ENCODE results near the gene AGBL4. TPM values are rescaled to one million over a fixed set of nuclear protein-coding genes. Genes with fewer than 3 reads are reported as not detected.

Gene AGBL4
- total and polyA plus RNA-seq, 2 donors = 0.18 to 0.24 TPM

DNA sequence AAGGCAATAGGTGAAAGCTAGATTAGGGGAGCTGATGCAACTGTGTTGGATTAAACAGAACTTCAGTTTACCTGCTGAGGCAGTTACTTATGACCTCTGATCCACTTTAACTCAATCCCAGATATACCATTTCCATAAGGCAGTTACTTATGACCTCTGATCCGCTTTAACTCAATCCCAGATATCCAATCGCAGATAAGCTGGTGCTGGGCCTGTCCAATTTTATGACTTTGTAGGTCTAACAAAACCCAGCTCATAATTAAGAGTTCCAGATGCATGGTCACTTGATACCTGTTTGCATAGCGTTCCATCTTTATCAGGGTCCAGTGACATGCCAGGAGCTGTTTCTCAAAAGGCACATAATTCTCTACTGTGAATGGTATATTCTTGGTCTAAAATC is 396.0 kb downstream of the AGBL4 start:
- no peak for DNase-seq (ENCODE audit: low read depth in 6 of 9, low spot score in 9 of 9)
- H3K36me3 ChIP-seq (ENCODE audit: control insufficient read depth in 2 of 2, insufficient read depth in 2 of 2, low read length in 1 of 2) = no peaks in the 10 kb centered on the region
- no peak overlapping the region for H3K27ac ChIP-seq (ENCODE audit: low read depth in 1 of 2, low read length in 1 of 2)
- WGBS = 98% methylated on average over 3 of the region's 3 CpGs
- no peaks in the 10 kb centered on the region for H3K9me3 ChIP-seq (ENCODE audit: control insufficient read depth in 2 of 2, insufficient read depth in 1 of 2, low read length in 1 of 2)
- no peaks in the 10 kb centered on the region for H3K4me1 ChIP-seq (ENCODE audit: control insufficient read depth in 2 of 2, insufficient read depth in 2 of 2, low read length in 2 of 2)
- H3K4me3 ChIP-seq (ENCODE audit: low read length in 2 of 2) = no peak overlapping the region
- no peaks in the 10 kb centered on the region for H3K27me3 ChIP-seq (ENCODE audit: control insufficient read depth in 2 of 2, insufficient read depth in 1 of 2, low read length in 1 of 2)

GRCh38 chr1:49626472-49626871 is 397.3 kb downstream of the AGBL4 start:
- H3K4me1 ChIP-seq (ENCODE audit: control insufficient read depth in 2 of 2, insufficient read depth in 2 of 2, low read length in 2 of 2) = no peaks in the 10 kb centered on the region

GRCh38 chr1:49622877-49623276 is 400.9 kb downstream of the AGBL4 start:
- no peaks in the 10 kb centered on the region for H3K9me3 ChIP-seq (ENCODE audit: control insufficient read depth in 2 of 2, insufficient read depth in 1 of 2, low read length in 1 of 2)
- H3K36me3 ChIP-seq (ENCODE audit: control insufficient read depth in 2 of 2, insufficient read depth in 2 of 2, low read length in 1 of 2) = no peaks in the 10 kb centered on the region
- no peaks in the 10 kb centered on the region for H3K27me3 ChIP-seq (ENCODE audit: control insufficient read depth in 2 of 2, insufficient read depth in 1 of 2, low read length in 1 of 2)
- no peaks in the 10 kb centered on the region for H3K4me1 ChIP-seq (ENCODE audit: control insufficient read depth in 2 of 2, insufficient read depth in 2 of 2, low read length in 2 of 2)
- H3K4me3 ChIP-seq (ENCODE audit: low read length in 2 of 2) = no peak overlapping the region
- no peak for DNase-seq (ENCODE audit: low read depth in 6 of 9, low spot score in 9 of 9)
- 98% methylated on average over 3 of the region's 3 CpGs for WGBS
- H3K27ac ChIP-seq (ENCODE audit: low read depth in 1 of 2, low read length in 1 of 2) = no peak overlapping the region

More at GRCh38 chr1:49626472-49626871, 397.3 kb downstream of the AGBL4 start:
- no peak for DNase-seq (ENCODE audit: low read depth in 6 of 9, low spot score in 9 of 9)
- Histone ChIP-seq H3K27me3 (ENCODE audit: control insufficient read depth in 2 of 2, insufficient read depth in 1 of 2, low read length in 1 of 2) (no peaks in the 10 kb centered on the region), H3K4me3 (ENCODE audit: low read length in 2 of 2) (no peak overlapping the region), H3K27ac (ENCODE audit: low read depth in 1 of 2, low read length in 1 of 2) (no peak overlapping the region), H3K9me3 (ENCODE audit: control insufficient read depth in 2 of 2, insufficient read depth in 1 of 2, low read length in 1 of 2) (no peaks in the 10 kb centered on the region), H3K36me3 (ENCODE audit: control insufficient read depth in 2 of 2, insufficient read depth in 2 of 2, low read length in 1 of 2) (no peaks in the 10 kb centered on the region)

DNA sequence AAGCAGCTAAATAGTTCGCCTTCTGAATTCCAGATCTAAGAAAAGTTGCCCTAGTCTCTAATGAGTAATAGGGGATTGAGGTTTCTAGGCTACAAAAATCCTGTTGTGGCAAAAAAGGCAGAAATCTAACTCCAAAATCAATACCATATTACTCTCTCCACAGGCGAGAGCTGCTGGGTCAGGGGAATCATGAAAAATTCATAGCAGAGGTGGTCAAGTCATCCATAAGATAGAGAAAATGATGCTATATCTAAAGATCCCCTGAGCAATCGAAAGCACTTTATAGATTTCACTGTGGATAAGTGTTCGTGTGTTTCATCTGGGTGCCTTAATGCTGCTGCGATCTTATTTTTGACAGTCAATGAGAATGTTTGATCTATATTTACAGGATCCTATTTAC is 417.7 kb downstream of the AGBL4 start:
- H3K4me1 ChIP-seq (ENCODE audit: control insufficient read depth in 2 of 2, insufficient read depth in 2 of 2, low read length in 2 of 2) = no peaks in the 10 kb centered on the region
- H3K27ac ChIP-seq (ENCODE audit: low read depth in 1 of 2, low read length in 1 of 2) = no peak overlapping the region
- H3K9me3 ChIP-seq (ENCODE audit: control insufficient read depth in 2 of 2, insufficient read depth in 1 of 2, low read length in 1 of 2) = no peaks in the 10 kb centered on the region
- no peak for DNase-seq (ENCODE audit: low read depth in 6 of 9, low spot score in 9 of 9)
- H3K4me3 ChIP-seq (ENCODE audit: low read length in 2 of 2) = no peak overlapping the region
- 91% methylated on average over 5 of the region's 5 CpGs for WGBS
- no peaks in the 10 kb centered on the region for H3K27me3 ChIP-seq (ENCODE audit: control insufficient read depth in 2 of 2, insufficient read depth in 1 of 2, low read length in 1 of 2)
- no peaks in the 10 kb centered on the region for H3K36me3 ChIP-seq (ENCODE audit: control insufficient read depth in 2 of 2, insufficient read depth in 2 of 2, low read length in 1 of 2)

DNA sequence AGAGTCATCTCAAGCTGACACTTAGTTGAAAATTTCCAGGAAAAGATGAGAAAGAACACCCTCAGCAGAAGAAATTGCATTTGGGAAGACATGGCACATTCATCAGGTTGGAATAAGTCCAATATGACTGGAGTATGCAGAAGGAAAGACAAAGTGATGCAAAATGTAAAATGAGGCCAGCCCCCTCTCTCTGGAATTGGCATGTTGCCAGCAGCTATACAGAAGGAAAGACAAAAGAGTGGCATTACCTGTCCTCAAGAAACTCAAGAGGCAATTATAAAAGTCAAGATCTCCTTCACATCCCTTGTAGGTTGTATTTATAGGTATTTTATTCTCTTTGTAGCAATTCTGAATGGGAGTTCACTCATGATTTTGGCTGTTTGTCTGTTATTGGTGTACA is 426.3 kb downstream of the AGBL4 start:
- Histone ChIP-seq H3K27me3 (ENCODE audit: control insufficient read depth in 2 of 2, insufficient read depth in 1 of 2, low read length in 1 of 2) (no peaks in the 10 kb centered on the region), H3K27ac (ENCODE audit: low read depth in 1 of 2, low read length in 1 of 2) (no peak overlapping the region), H3K4me3 (ENCODE audit: low read length in 2 of 2) (no peak overlapping the region), H3K4me1 (ENCODE audit: control insufficient read depth in 2 of 2, insufficient read depth in 2 of 2, low read length in 2 of 2) (no peaks in the 10 kb centered on the region), H3K9me3 (ENCODE audit: control insufficient read depth in 2 of 2, insufficient read depth in 1 of 2, low read length in 1 of 2) (peaks cover 0 to 6% of the 10 kb centered on the region in 2 donors), H3K36me3 (ENCODE audit: control insufficient read depth in 2 of 2, insufficient read depth in 2 of 2, low read length in 1 of 2) (no peaks in the 10 kb centered on the region)
- no peak for DNase-seq (ENCODE audit: low read depth in 6 of 9, low spot score in 9 of 9)

- DNase-seq (ENCODE audit: low read depth in 6 of 9, low spot score in 9 of 9) = no peak
- WGBS = 94% methylated on average over 3 of the region's 3 CpGs
- H3K36me3 ChIP-seq (ENCODE audit: control insufficient read depth in 2 of 2, insufficient read depth in 2 of 2, low read length in 1 of 2) = no peaks in the 10 kb centered on the region
- no peaks in the 10 kb centered on the region for H3K27me3 ChIP-seq (ENCODE audit: control insufficient read depth in 2 of 2, insufficient read depth in 1 of 2, low read length in 1 of 2)
- H3K9me3 ChIP-seq (ENCODE audit: control insufficient read depth in 2 of 2, insufficient read depth in 1 of 2, low read length in 1 of 2) = peaks cover 0 to 4% of the 10 kb centered on the region in 2 donors
- no peak overlapping the region for H3K4me3 ChIP-seq (ENCODE audit: low read length in 2 of 2)
- H3K27ac ChIP-seq (ENCODE audit: low read depth in 1 of 2, low read length in 1 of 2) = no peak overlapping the region
- H3K4me1 ChIP-seq (ENCODE audit: control insufficient read depth in 2 of 2, insufficient read depth in 2 of 2, low read length in 2 of 2) = no peaks in the 10 kb centered on the region
Measured at GRCh38 chr1:49576327-49576901, 447.3 kb downstream of the AGBL4 start.

- H3K36me3 ChIP-seq (ENCODE audit: control insufficient read depth in 2 of 2, insufficient read depth in 2 of 2, low read length in 1 of 2) = no peaks in the 10 kb centered on the region
- no peak overlapping the region for H3K27ac ChIP-seq (ENCODE audit: low read depth in 1 of 2, low read length in 1 of 2)
- no peaks in the 10 kb centered on the region for H3K4me1 ChIP-seq (ENCODE audit: control insufficient read depth in 2 of 2, insufficient read depth in 2 of 2, low read length in 2 of 2)
- 95% methylated on average over 30 of the region's 30 CpGs for whole genome bisulfite sequencing
- no peak overlapping the region for H3K4me3 ChIP-seq (ENCODE audit: low read length in 2 of 2)
- no peaks in the 10 kb centered on the region for H3K27me3 ChIP-seq (ENCODE audit: control insufficient read depth in 2 of 2, insufficient read depth in 1 of 2, low read length in 1 of 2)
- DNase-seq (ENCODE audit: low read depth in 6 of 9, low spot score in 9 of 9) = no peak
- H3K9me3 ChIP-seq (ENCODE audit: control insufficient read depth in 2 of 2, insufficient read depth in 1 of 2, low read length in 1 of 2) = peaks cover 0 to 30% of the 10 kb centered on the region in 2 donors
Measured at GRCh38 chr1:49556676-49557234, 467.0 kb downstream of the AGBL4 start.

GRCh38 chr1:49552101-49552500 is 471.7 kb downstream of the AGBL4 start:
- no peaks in the 10 kb centered on the region for H3K27me3 ChIP-seq (ENCODE audit: control insufficient read depth in 2 of 2, insufficient read depth in 1 of 2, low read length in 1 of 2)
- 94% methylated on average over 5 of the region's 5 CpGs for WGBS
- H3K27ac ChIP-seq (ENCODE audit: low read depth in 1 of 2, low read length in 1 of 2) = no peak overlapping the region
- no peaks in the 10 kb centered on the region for H3K4me1 ChIP-seq (ENCODE audit: control insufficient read depth in 2 of 2, insufficient read depth in 2 of 2, low read length in 2 of 2)
- peaks cover 0 to 24% of the 10 kb centered on the region in 2 donors for H3K9me3 ChIP-seq (ENCODE audit: control insufficient read depth in 2 of 2, insufficient read depth in 1 of 2, low read length in 1 of 2)
- no peak for DNase-seq (ENCODE audit: low read depth in 6 of 9, low spot score in 9 of 9)
- H3K4me3 ChIP-seq (ENCODE audit: low read length in 2 of 2) = no peak overlapping the region
- no peaks in the 10 kb centered on the region for H3K36me3 ChIP-seq (ENCODE audit: control insufficient read depth in 2 of 2, insufficient read depth in 2 of 2, low read length in 1 of 2)

DNA sequence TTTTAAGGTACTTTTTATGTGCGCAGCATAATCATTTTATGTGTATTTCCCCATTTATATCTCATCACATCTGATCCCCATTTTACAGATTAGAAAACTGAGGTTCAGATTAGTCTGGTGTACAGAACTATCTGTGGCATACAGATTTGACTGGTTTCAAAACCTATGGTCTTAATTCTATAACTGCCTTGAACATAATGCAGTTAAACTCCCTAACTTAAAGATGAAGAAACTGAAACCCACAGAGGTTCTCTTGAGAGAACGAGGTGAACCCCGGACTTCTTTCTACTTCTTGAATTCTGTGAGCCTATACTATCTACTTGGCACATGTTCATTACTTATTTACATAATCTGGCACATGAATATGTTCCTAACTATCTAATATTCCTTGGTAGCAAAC is 479.1 kb downstream of the AGBL4 start:
- Histone ChIP-seq H3K27ac (ENCODE audit: low read depth in 1 of 2, low read length in 1 of 2) (no peak overlapping the region), H3K27me3 (ENCODE audit: control insufficient read depth in 2 of 2, insufficient read depth in 1 of 2, low read length in 1 of 2) (no peaks in the 10 kb centered on the region), H3K4me3 (ENCODE audit: low read length in 2 of 2) (no peak overlapping the region), H3K9me3 (ENCODE audit: control insufficient read depth in 2 of 2, insufficient read depth in 1 of 2, low read length in 1 of 2) (peaks cover 0 to 8% of the 10 kb centered on the region in 2 donors), H3K4me1 (ENCODE audit: control insufficient read depth in 2 of 2, insufficient read depth in 2 of 2, low read length in 2 of 2) (no peaks in the 10 kb centered on the region), H3K36me3 (ENCODE audit: control insufficient read depth in 2 of 2, insufficient read depth in 2 of 2, low read length in 1 of 2) (no peaks in the 10 kb centered on the region)
- 92% methylated on average over 3 of the region's 3 CpGs for WGBS
- no peak for DNase-seq (ENCODE audit: low read depth in 6 of 9, low spot score in 9 of 9)
